GM18867 (cell line): Measurements from ENCODE around the gene GDAP2.
"Not testable (repeated sequence)": the region's sequence is repeated elsewhere in the genome, so short reads cannot be mapped to it uniquely, and the experiment has no call there.

ENCODE experiments used
- ATAC-seq: cut with Tn5 transposase; IDR thresholded peaks from one replicate; pipeline ENCODE4 v1.9.1; 2021; ENCODE audit warnings: mild to moderate bottlenecking, moderate library complexity; ENCODE audit not compliant: unreplicated experiment

The GDAP2 gene

GRCh38 chr1:117929343-117930172 is at the start of gene GDAP2, which contains the start of gene WDR3:
Gene GDAP2 (minus strand): TSS chr1:117929621. CDS start chr1:117920357, 9,264 bp downstream.
Gene WDR3 (plus strand): TSS chr1:117929739. CDS start chr1:117933320, 3,581 bp downstream.
- ATAC-seq, result peak; percentile 96

GRCh38 chr1:117976381-117976780 is 47.0 kb upstream of the GDAP2 start:
- no peak for ATAC-seq

- ATAC-seq, result no peak
Measured at GRCh38 chr1:117971777-117972176, 42.4 kb upstream of the GDAP2 start.

- no peak for ATAC-seq
Measured at GRCh38 chr1:117970252-117970651, 40.8 kb upstream of the GDAP2 start.

- no peak for ATAC-seq
Measured at GRCh38 chr1:117967881-117968280, 38.5 kb upstream of the GDAP2 start.

GRCh38 chr1:117967477-117967876 is 38.1 kb upstream of the GDAP2 start:
- no peak for ATAC-seq

GRCh38 chr1:117964290-117965038 is 35.0 kb upstream of the GDAP2 start:
- no peak for ATAC-seq

- no peak for ATAC-seq
Measured at GRCh38 chr1:117959364-117959763, 29.9 kb upstream of the GDAP2 start.

GRCh38 chr1:117952386-117952785 is 23.0 kb upstream of the GDAP2 start:
- no peak for ATAC-seq

GRCh38 chr1:117942293-117942692 is 12.9 kb upstream of the GDAP2 start:
- no peak for ATAC-seq

GRCh38 chr1:117933769-117934168 is 4.3 kb upstream of the GDAP2 start:
- no peak for ATAC-seq

GRCh38 chr1:117932576-117932975 is 3.2 kb upstream of the GDAP2 start:
- no peak for ATAC-seq

- no peak for ATAC-seq
Measured at GRCh38 chr1:117930484-117930883, 1.1 kb upstream of the GDAP2 start.

- peak; percentile 2 for ATAC-seq
Measured at GRCh38 chr1:117930173-117930447, 689 bp upstream of the GDAP2 start.

- peak; percentile 37 for ATAC-seq
Measured at GRCh38 chr1:117928881-117929342, 509 bp downstream of the GDAP2 start.

GRCh38 chr1:117925981-117926380 is 3.4 kb downstream of the GDAP2 start:
- ATAC-seq, result no peak

- ATAC-seq, result not testable (repeated sequence)
Measured at GRCh38 chr1:117922717-117923116, 6.7 kb downstream of the GDAP2 start.

GRCh38 chr1:117921991-117922390 is 7.4 kb downstream of the GDAP2 start:
- no peak for ATAC-seq

- no peak for ATAC-seq
Measured at GRCh38 chr1:117919376-117919775, 10.0 kb downstream of the GDAP2 start.

- no peak for ATAC-seq
Measured at GRCh38 chr1:117911051-117911450, 18.4 kb downstream of the GDAP2 start.

GRCh38 chr1:117905019-117905418 is 24.4 kb downstream of the GDAP2 start:
- ATAC-seq, result no peak

GRCh38 chr1:117904485-117904884 is 24.9 kb downstream of the GDAP2 start:
- ATAC-seq, result no peak
